Esophagus (tissue), 2 donors: ENCODE data around the gene NFIL3. TPM values are rescaled to one million over a fixed set of nuclear protein-coding genes. Genes with fewer than 3 reads are reported as not detected.
"Not testable (repeated sequence)": the region's sequence is repeated elsewhere in the genome, so short reads cannot be mapped to it uniquely, and the experiment has no call there.

Experiments used
- H3K27ac ChIP-seq, 2 donors: one replicate each; pipeline ENCODE4 v1.5.1; 2013; ENCODE audit warnings: low read depth in 2 of 2, mild to moderate bottlenecking in 2 of 2, inconsistent platforms in 1 of 2, low read length in 1 of 2, moderate library complexity in 1 of 2
- H3K27me3 ChIP-seq, 2 donors: one replicate each; pipeline ENCODE4 v1.6.1; 2013; ENCODE audit warnings: low read length in 2 of 2, control low read depth in 1 of 2, mild to moderate bottlenecking in 1 of 2; ENCODE audit not compliant: insufficient read depth in 2 of 2, control insufficient read depth in 1 of 2
- H3K36me3 ChIP-seq, 2 donors: one replicate each; pipeline ENCODE4 v1.6.1; 2013; ENCODE audit warnings: low read length in 1 of 2; ENCODE audit not compliant: control insufficient read depth in 2 of 2, insufficient read depth in 2 of 2
- H3K4me1 ChIP-seq, 2 donors: one replicate each; pipeline ENCODE4 v1.6.1; 2013; ENCODE audit warnings: low read length in 1 of 2; ENCODE audit not compliant: control insufficient read depth in 2 of 2, insufficient read depth in 2 of 2
- H3K4me3 ChIP-seq, 2 donors: one replicate each; pipeline ENCODE4 v1.5.1; 2013; ENCODE audit warnings: low read length in 2 of 2, mild to moderate bottlenecking in 2 of 2, low read depth in 1 of 2, moderate library complexity in 1 of 2
- H3K9me3 ChIP-seq, 2 donors: one replicate each; pipeline ENCODE4 v1.6.1; 2013; ENCODE audit warnings: mild to moderate bottlenecking in 2 of 2, low read depth in 1 of 2, low read length in 1 of 2, moderate library complexity in 1 of 2; ENCODE audit not compliant: control insufficient read depth in 2 of 2, insufficient read depth in 1 of 2
- WGBS, 2 donors: extraction: QIAGEN DNeasy Blood & Tissue Kit; methylation state at CpG; one replicate each; pipeline ENCODE4 v1.1.7; 2013; 5-methylcytosine and 5-hydroxymethylcytosine counted together
- polyA plus RNA-seq, 2 donors: library from polyadenylated mRNA; stranded (reverse); fragments of 200-250 nt; gene quantifications; one replicate each; pipeline ENCODE4 v1.2.3, GENCODE V29; 2013
- donor health status: healthy with polysubstance abuse.
- donor health status: Bipolar disorder and iron deficiency.

Gene NFIL3
- polyA plus RNA-seq, 2 donors, result 5.0 to 12.7 TPM

DNA sequence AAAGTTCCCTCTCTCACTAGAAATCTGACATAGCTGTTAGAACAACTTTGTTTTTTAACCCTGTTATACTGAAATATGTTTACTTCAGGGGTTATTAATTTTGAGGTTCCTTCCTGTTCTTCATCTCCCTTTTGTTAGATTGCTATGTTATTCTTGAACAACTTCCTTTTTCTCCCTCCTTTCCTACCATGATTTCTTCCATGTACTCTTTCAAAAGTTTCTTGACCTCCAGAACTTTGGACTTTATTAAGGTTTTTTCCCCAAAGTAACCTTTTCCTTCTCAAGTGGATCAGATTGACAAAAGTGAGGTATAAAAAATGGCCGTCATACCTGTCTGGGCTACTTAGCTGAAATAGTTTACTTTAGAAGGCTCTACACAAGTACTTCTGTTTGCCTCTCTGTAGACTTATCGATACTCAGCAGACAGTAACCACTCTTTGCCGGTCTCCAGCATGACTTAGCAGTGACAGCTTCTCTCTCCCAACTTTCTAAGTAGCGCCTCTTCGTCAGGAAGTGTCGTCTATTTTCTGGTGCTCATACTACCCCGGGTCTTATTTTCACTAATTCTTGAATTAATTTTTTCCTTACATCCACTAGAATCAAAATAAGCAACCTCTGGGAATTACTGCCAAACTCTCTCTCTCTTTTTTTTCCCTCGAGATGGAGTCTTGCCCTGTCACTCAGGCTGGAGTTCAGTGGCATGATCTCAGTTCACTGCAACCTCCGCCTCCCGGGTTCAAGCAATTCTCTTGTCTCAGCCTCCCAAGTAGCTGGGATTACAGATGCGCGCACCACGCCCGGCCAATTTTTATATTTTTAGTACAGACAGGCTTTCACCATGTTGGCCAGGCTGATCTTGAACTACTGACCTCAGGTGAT lies 19.7 kb downstream of the NFIL3 start:
- Histone ChIP-seq H3K27ac (no peak overlapping the region), H3K4me1 (no peaks in the 10 kb centered on the region), H3K9me3 (no peaks in the 10 kb centered on the region), H3K4me3 (no peak overlapping the region), H3K27me3 (no peaks in the 10 kb centered on the region), H3K36me3 (peaks cover 0 to 3% of the 10 kb centered on the region in 2 donors)
- 85 to 86% methylated on average over 14 of the region's 14 CpGs for WGBS, 2 donors

DNA sequence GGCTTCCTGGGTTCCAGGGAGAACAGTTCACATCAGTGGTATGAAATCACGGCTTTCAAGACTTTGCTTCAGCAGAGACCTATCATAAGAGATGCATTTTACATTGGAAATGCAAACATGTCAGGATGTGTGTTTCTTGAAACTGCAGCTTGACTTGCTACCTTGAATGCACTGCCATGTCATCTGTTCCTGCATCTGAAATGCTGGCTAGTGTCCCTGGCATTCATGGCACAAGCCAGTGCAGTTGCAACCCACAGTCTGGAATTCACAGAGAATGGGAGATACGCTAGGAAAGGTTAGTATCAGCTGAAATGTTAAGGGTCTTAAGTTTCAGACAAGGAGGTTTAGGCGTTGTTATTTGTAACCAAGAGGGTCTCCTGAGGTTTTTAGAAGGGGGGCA lies 24.7 kb downstream of the NFIL3 start:
- no peaks in the 10 kb centered on the region for H3K4me1 ChIP-seq
- H3K36me3 ChIP-seq, result no peaks in the 10 kb centered on the region
- no peak overlapping the region for H3K27ac ChIP-seq
- no peak overlapping the region for H3K4me3 ChIP-seq
- no peaks in the 10 kb centered on the region for H3K9me3 ChIP-seq
- H3K27me3 ChIP-seq, result no peaks in the 10 kb centered on the region
- 87% methylated on average over 3 of the region's 3 CpGs for WGBS, 2 donors

DNA sequence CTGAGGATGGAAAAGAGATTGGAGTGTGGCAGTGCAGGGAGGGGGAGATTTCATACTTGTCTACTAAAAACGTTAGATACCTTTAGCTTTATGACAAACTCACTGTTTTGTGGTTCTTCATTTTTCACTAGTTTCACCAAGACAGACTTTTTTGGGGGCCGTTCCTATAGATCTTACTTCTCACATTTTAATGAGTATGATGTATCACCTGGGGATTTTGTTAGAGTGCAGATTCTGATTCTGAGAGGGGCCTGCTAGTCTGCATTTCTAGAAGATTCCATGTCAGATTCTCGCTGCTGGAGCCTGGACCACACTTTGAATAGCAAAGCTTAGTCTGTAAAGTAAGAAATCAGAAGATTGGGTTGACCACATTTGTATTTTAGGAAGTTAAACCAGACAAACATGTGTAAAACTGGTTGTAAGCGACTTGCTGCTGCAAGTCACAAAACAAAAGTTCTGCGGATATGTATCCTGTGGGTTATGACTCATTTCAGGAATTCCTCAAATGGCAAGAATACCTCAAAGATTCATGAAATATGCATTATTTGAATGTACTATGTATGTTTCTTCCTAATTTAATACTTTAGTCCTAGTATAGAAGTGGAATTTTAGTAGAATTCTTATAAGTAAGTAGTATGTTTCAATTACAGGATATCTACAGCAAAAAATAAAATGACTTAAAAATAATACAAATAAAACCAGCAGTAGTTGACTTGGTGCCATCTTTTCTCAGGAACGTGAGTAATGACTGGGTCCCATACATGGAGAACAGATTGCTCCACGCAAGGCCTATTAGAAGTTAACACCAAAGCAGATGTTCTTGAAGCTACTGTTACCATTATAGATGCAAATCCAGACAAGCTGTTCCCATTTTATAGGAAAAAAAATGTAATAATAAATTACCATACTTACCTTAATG lies 27.8 kb downstream of the NFIL3 start:
- Histone ChIP-seq H3K27ac (no peak overlapping the region), H3K27me3 (no peaks in the 10 kb centered on the region), H3K4me3 (no peak overlapping the region), H3K36me3 (no peaks in the 10 kb centered on the region), H3K4me1 (no peaks in the 10 kb centered on the region), H3K9me3 (no peaks in the 10 kb centered on the region)
- WGBS, 2 donors, result 39 to 53% methylated on average over 7 of the region's 7 CpGs

DNA sequence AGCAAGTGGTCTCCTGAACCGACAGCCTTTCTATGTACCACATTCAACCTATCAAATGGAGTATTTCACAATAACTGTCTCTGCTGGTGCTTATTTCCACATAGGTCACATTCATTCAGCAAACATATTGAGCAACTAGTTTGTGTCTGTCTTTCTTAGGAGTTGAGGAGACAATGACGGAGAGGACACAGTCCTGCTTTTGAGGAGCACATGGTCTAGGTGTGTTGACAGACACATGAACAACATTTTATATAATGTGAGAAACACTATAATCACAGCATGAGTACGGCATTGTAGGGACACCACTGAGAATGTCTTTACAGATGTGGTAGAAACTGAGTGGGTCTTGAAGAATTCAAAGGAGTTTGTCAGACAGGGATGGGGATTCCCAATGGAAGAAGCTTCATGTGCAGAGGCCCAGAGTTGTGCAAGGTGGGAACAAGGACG lies 28.5 kb downstream of the NFIL3 start:
- Histone ChIP-seq H3K27ac (no peak overlapping the region), H3K4me3 (no peak overlapping the region), H3K4me1 (no peaks in the 10 kb centered on the region), H3K36me3 (no peaks in the 10 kb centered on the region), H3K9me3 (no peaks in the 10 kb centered on the region), H3K27me3 (no peaks in the 10 kb centered on the region)
- 69 to 71% methylated on average over 4 of the region's 4 CpGs for WGBS, 2 donors

DNA sequence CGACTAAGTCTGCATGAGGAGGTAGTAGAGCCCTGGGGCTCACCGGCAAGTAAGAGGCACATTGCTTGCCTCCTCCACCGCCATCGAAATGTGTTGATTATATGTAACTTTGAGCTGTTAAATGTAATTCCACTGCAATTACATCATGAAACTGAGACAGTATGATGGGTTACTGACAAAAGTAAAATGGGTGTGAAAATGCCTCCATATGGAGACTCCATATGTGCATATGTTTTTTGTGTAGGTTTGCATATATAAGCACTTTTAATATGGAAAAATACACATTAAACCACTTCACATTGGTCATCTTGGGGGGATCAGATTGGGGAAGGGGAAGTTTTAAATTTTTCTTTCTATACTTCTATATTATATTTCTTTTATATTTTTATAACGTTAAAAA lies 29.8 kb downstream of the NFIL3 start:
- Histone ChIP-seq H3K36me3 (no peaks in the 10 kb centered on the region), H3K4me1 (no peaks in the 10 kb centered on the region), H3K4me3 (no peak overlapping the region), H3K27ac (no peak overlapping the region), H3K9me3 (no peaks in the 10 kb centered on the region), H3K27me3 (no peaks in the 10 kb centered on the region)
- WGBS, 2 donors, result 99% methylated on average over 5 of the region's 5 CpGs

DNA sequence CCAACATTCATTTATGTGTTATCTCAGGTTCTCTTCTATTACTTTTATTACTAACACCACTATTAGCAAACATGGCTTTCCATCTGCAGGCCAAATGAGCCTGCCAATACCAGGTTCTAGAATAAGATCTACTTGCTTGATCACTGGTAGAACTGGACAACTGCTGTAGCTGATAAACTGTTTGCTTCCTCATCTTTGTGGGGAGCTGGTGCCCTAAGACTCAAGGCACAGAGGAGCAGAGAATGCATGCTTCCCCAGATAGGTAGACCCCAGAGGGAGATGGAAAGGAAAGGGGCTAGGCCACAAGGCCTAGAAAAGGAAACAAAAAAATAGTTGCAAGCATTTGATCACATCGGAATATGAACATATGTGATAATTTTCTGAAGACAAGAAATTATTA lies 31.2 kb downstream of the NFIL3 start:
- Histone ChIP-seq H3K27ac (no peak overlapping the region), H3K4me1 (no peaks in the 10 kb centered on the region), H3K9me3 (no peaks in the 10 kb centered on the region), H3K4me3 (no peak overlapping the region), H3K27me3 (no peaks in the 10 kb centered on the region), H3K36me3 (no peaks in the 10 kb centered on the region)
- 85 to 89% methylated on average over 1 of the region's 1 CpG for WGBS, 2 donors

DNA sequence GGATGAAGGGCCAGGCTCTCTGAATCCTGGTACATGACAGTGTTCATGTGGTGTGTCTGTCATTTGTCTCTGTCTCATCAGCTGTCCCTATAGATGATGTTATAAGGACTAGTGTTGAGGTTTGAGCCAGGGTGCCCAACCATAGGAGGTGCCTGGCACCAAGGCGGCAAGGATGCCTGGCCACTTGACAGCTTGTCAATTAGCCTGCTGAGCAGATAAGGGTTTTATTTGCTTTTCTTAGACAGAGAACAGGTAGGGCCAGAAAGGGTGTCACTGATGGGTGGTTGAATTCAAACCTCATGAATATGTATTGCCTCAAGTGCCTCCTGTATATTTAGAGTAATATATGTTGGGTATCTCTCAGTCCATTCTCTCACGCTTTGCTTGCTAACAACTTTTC lies 31.8 kb downstream of the NFIL3 start:
- Histone ChIP-seq H3K27ac (no peak overlapping the region), H3K4me3 (no peak overlapping the region), H3K36me3 (no peaks in the 10 kb centered on the region), H3K27me3 (no peaks in the 10 kb centered on the region), H3K4me1 (no peaks in the 10 kb centered on the region), H3K9me3 (no peaks in the 10 kb centered on the region)
- WGBS, 2 donors, result 72 to 87% methylated on average over 2 of the region's 2 CpGs

DNA sequence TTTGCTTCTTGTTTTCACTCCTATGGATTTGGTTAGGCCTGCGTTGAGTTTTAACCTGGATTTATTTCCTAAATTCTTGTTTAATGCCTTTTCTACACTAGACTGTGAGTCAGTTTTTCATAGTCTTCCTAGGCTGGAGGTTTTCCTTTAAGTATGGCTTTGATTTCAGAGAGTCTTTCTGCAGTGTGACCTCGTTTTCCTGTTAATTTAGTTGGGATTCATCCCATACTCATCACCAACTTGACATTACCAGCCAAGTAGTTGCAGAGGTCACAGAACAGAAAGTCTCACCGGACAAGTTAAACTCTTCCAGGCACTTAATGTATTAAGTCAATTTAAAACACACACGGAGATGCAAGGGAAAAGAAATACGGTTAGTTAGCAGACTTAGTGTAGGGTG lies 32.2 kb downstream of the NFIL3 start:
- no peaks in the 10 kb centered on the region for H3K36me3 ChIP-seq
- H3K4me1 ChIP-seq, result no peaks in the 10 kb centered on the region
- WGBS, 2 donors, result 73 to 76% methylated on average over 5 of the region's 5 CpGs
- H3K27ac ChIP-seq, result no peak overlapping the region
- H3K27me3 ChIP-seq, result no peaks in the 10 kb centered on the region
- H3K9me3 ChIP-seq, result no peaks in the 10 kb centered on the region
- H3K4me3 ChIP-seq, result no peak overlapping the region

DNA sequence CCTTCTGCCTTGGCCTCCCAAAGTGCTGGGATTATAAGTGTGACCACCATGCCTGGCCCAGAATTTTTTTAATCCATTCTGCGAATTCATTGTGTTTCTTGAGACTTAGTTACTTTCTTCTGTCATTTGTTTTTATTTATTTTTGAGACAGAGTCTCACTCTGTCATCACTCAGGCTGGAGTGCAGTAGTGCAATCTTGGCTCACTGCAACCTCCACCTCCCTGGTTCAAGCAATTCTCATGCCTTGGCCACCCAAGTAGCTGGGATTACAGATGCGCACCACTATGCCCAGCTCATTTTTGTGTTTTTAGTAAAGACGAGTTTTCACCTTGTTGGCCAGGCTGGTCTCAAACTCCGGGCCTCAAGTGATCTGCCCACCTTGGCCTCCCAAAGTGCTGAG lies 33.9 kb downstream of the NFIL3 start:
- not testable (repeated sequence) for H3K27me3 ChIP-seq, H3K9me3 ChIP-seq, H3K36me3 ChIP-seq, H3K27ac ChIP-seq, H3K4me1 ChIP-seq, H3K4me3 ChIP-seq
- 91 to 95% methylated on average over 4 of the region's 4 CpGs for WGBS, 2 donors
